HepG2 (cell line): Measurements from ENCODE around the gene USP17L24. TPM values are rescaled to one million over a fixed set of nuclear protein-coding genes. Genes with fewer than 3 reads are reported as not detected.
"Not testable (repeated sequence)": the region's sequence is repeated elsewhere in the genome, so short reads cannot be mapped to it uniquely, and the experiment has no call there.

Experiments used
- ATAC-seq: fragments of 200-7000 bp; cut with Tn5 transposase; 3 replicates; pipeline ENCODE4 v1.9.1; 2020; ENCODE audit warnings: mild to moderate bottlenecking, moderate library complexity
- BruUV-seq: library from RNA; stranded (reverse); fragments of 400-500 nt; replicated peaks from 2 replicates; lab custom pipeline; 2021; lab: Mats Ljungman, UMichigan
- CTCF ChIA-PET: fragments of 300-600 bp; formaldehyde crosslinking; extraction: SDS; loops from one replicate; lab custom pipeline; 2021; ENCODE audit warnings: low total read pairs, inconsistent platforms, low intra/inter-chr PET ratio; lab: Yijun Ruan, JAX
- POLR2A ChIA-PET: fragments of 350-600 bp; sonication (Branson Sonifier 250); formaldehyde crosslinking; loops from one replicate; lab custom pipeline; 2020; ENCODE audit warnings: antibody characterized with exemption, inconsistent platforms; lab: Yijun Ruan, JAX
- DNase-seq: peaks from one replicate; pipeline ENCODE4 v3.0.0-alpha.2; 2015; ENCODE audit warnings: low spot score
- FAIRE-seq: peaks from 3 replicates; lab custom pipeline; 2011; peaks lifted over from hg19 to GRCh38; lab: Jason Lieb, UNC
- H2AFZ ChIP-seq: one replicate; pipeline ENCODE4 v1.6.1; 2011; ENCODE audit warnings: low read length, inconsistent platforms
- H3K27ac ChIP-seq: fragments of 300-600 bp; 3 replicates; pipeline ENCODE4 v1.8.0; 2011; ENCODE audit warnings: mixed run types, mild to moderate bottlenecking, mixed read lengths, low read length, inconsistent platforms; ENCODE audit not compliant: insufficient read depth; ENCODE audit errors: extremely low read length
- H3K27me3 ChIP-seq, 2 experiments: fragments of 200-600 bp in 1 of 2; 2 replicates in 1 of 2; 3 replicates in 1 of 2; pipeline versions ENCODE4 v1.6.0 to v1.8.0; 2011; ENCODE audit warnings: low read length in 2 of 2, mild to moderate bottlenecking in 2 of 2, moderate library complexity in 2 of 2, inconsistent platforms in 1 of 2; ENCODE audit not compliant: insufficient read depth in 2 of 2, control insufficient read depth in 1 of 2
- H3K36me3 ChIP-seq, 2 experiments: fragments of 200-600 bp in 1 of 2; replicated peaks in 1 of 2; 2 replicates in 1 of 2; 3 replicates in 1 of 2; pipeline versions ENCODE4 v1.5.1 to v1.8.0; 2011; ENCODE audit warnings: low read length in 2 of 2, inconsistent platforms in 1 of 2; ENCODE audit not compliant: insufficient read depth in 2 of 2, control insufficient read depth in 1 of 2
- H3K4me1 ChIP-seq: 2 replicates; pipeline ENCODE4 v1.5.1; 2012; ENCODE audit warnings: low read length, inconsistent platforms; ENCODE audit not compliant: insufficient read depth
- H3K4me2 ChIP-seq: 2 replicates; pipeline ENCODE4 v1.6.0; 2011; ENCODE audit warnings: low read depth, low read length, inconsistent platforms
- H3K4me3 ChIP-seq, 3 experiments: fragments of 200-600 bp in 1 of 3; sonication (generic), shearing (Covaris generic) in 1 of 3; replicated peaks in 1 of 3; 2 replicates each; pipeline ENCODE4 v1.5.1; 2011 to 2016; ENCODE audit warnings: low read length in 3 of 3, inconsistent platforms in 2 of 3, low read depth in 2 of 3, mild to moderate bottlenecking in 2 of 3, control low read depth in 1 of 3, mixed read lengths in 1 of 3; ENCODE audit not compliant: insufficient read depth in 1 of 3
- H3K79me2 ChIP-seq: one replicate; pipeline ENCODE4 v1.6.1; 2011; ENCODE audit warnings: low read length, inconsistent platforms; ENCODE audit not compliant: insufficient read depth
- H3K9ac ChIP-seq: 2 replicates; pipeline ENCODE4 v1.6.0; 2011; ENCODE audit warnings: mild to moderate bottlenecking, low read depth, low read length, inconsistent platforms; ENCODE audit not compliant: insufficient read depth
- H3K9me3 ChIP-seq: 2 replicates; pipeline ENCODE4 v1.5.1; 2012; ENCODE audit warnings: mild to moderate bottlenecking, low read length
- H4K20me1 ChIP-seq: 2 replicates; pipeline ENCODE4 v1.6.0; 2011; ENCODE audit warnings: inconsistent platforms, mild to moderate bottlenecking, low read length, moderate library complexity; ENCODE audit not compliant: insufficient read depth
- WGBS: methylation state at CpG from one replicate; pipeline ENCODE4 v1.1.6; 2017; ENCODE audit warnings: low lambda C conversion rate; 5-methylcytosine and 5-hydroxymethylcytosine counted together
- in situ Hi-C: cut with HindIII; loops from 2 replicates; pipeline ENCODE4 v1.10.0; 2017; ENCODE audit warnings: low pct_unique_long_range_greater_than_20kb; ENCODE audit not compliant: extremely low pct_ligation_motif_present
- intact Hi-C: fragments of 100-400 bp; cut with micrococcal nuclease; formaldehyde crosslinking; loops from one replicate; pipeline ENCODE4 v1.10.0; 2022; ENCODE audit not compliant: unreplicated experiment
- polyA plus RNA-seq, 8 experiments: library from polyadenylated mRNA; depleted of rRNA in 3 of 8; stranded (reverse) in 7 of 8; unstranded in 1 of 8; fragments of >200 nt; fragmentation: Illumina TruSeq in 4 of 8; extraction: Trizol in 4 of 8; gene quantifications; 2 replicates each; pipeline versions ENCODE4 v1.2.1 to v1.2.3, GENCODE V29; 2011 to 2016; ENCODE audit warnings: low read depth in 4 of 8, missing spikeins in 1 of 8, mixed read lengths in 1 of 8; ENCODE audit not compliant: insufficient read depth in 1 of 8
- total RNA-seq, 5 experiments: library from RNA; depleted of rRNA; stranded (reverse); fragments of >200 nt; fragmentation: Illumina TruSeq; extraction: Trizol; gene quantifications; 2 replicates each; pipeline ENCODE4 v1.2.3, GENCODE V29; 2016; ENCODE audit warnings: low read depth in 1 of 5

Gene USP17L24
- total and polyA plus RNA-seq, 2 of the 13 experiments (the other 11 are each of a cell fraction or from before 2014, with no cell fraction given) = not detected

GRCh38 chr4:9334358-9334757 is 9.4 kb downstream of the USP17L24 start, which contains the start of gene USP17L26:
USP17L26 (plus strand) TSS chr4:9334658; CDS start chr4:9334658, 0 bp downstream.
- no CpG with 5 or more reads among the region's 15 CpGs for WGBS
- H2AFZ ChIP-seq, H3K36me3 ChIP-seq, H3K4me2 ChIP-seq, H3K4me3 ChIP-seq, H3K27me3 ChIP-seq, H3K4me1 ChIP-seq, in situ Hi-C loops, BruUV-seq, H3K27ac ChIP-seq, H3K9ac ChIP-seq, H3K79me2 ChIP-seq, intact Hi-C loops, DNase-seq, ATAC-seq, H4K20me1 ChIP-seq, FAIRE-seq, POLR2A ChIA-PET, CTCF ChIA-PET, H3K9me3 ChIP-seq: not testable (repeated sequence)

- H3K36me3 ChIP-seq, CTCF ChIA-PET: not testable (repeated sequence)
Measured at GRCh38 chr4:9339103-9339502, 14.1 kb downstream of the USP17L24 start, which contains the start of gene USP17L5. USP17L5 (plus strand) TSS chr4:9339403; CDS start chr4:9339403, 0 bp downstream.

GRCh38 chr4:9343848-9344247 is 18.9 kb downstream of the USP17L24 start, which contains the start of gene USP17L27:
USP17L27 (plus strand) TSS chr4:9344148; CDS start chr4:9344148, 0 bp downstream.
- CTCF ChIA-PET, POLR2A ChIA-PET, H2AFZ ChIP-seq: not testable (repeated sequence)

More at GRCh38 chr4:9339103-9339502, 14.1 kb downstream of the USP17L24 start, which contains the start of gene USP17L5:
- ATAC-seq, FAIRE-seq, H2AFZ ChIP-seq, H3K9ac ChIP-seq, in situ Hi-C loops, intact Hi-C loops, BruUV-seq, H3K27me3 ChIP-seq, DNase-seq, H3K79me2 ChIP-seq, H3K27ac ChIP-seq, H3K4me1 ChIP-seq, H3K4me2 ChIP-seq, H3K9me3 ChIP-seq, POLR2A ChIA-PET, H3K4me3 ChIP-seq, H4K20me1 ChIP-seq: not testable (repeated sequence)
- no CpG with 5 or more reads among the region's 15 CpGs for WGBS

GRCh38 chr4:9348593-9348992 is 23.6 kb downstream of the USP17L24 start, which contains the start of gene USP17L28:
USP17L28 (plus strand) TSS chr4:9348893; CDS start chr4:9348893, 0 bp downstream.
- BruUV-seq, H3K4me2 ChIP-seq, intact Hi-C loops, H4K20me1 ChIP-seq, CTCF ChIA-PET, H2AFZ ChIP-seq, POLR2A ChIA-PET, FAIRE-seq, H3K9ac ChIP-seq, in situ Hi-C loops, H3K27ac ChIP-seq, ATAC-seq, H3K79me2 ChIP-seq, H3K4me3 ChIP-seq, H3K9me3 ChIP-seq, H3K36me3 ChIP-seq, H3K4me1 ChIP-seq, H3K27me3 ChIP-seq, DNase-seq: not testable (repeated sequence)
- no CpG with 5 or more reads among the region's 15 CpGs for WGBS

More at GRCh38 chr4:9343848-9344247, 18.9 kb downstream of the USP17L24 start, which contains the start of gene USP17L27:
- H4K20me1 ChIP-seq, in situ Hi-C loops, H3K36me3 ChIP-seq, H3K27me3 ChIP-seq, DNase-seq, H3K4me2 ChIP-seq, H3K79me2 ChIP-seq, H3K4me3 ChIP-seq, FAIRE-seq, BruUV-seq, H3K9me3 ChIP-seq, H3K4me1 ChIP-seq, intact Hi-C loops, ATAC-seq, H3K27ac ChIP-seq, H3K9ac ChIP-seq: not testable (repeated sequence)
- WGBS = no CpG with 5 or more reads among the region's 15 CpGs
